ENCODE results near the gene NUP85.

Gene NUP85

DNA sequence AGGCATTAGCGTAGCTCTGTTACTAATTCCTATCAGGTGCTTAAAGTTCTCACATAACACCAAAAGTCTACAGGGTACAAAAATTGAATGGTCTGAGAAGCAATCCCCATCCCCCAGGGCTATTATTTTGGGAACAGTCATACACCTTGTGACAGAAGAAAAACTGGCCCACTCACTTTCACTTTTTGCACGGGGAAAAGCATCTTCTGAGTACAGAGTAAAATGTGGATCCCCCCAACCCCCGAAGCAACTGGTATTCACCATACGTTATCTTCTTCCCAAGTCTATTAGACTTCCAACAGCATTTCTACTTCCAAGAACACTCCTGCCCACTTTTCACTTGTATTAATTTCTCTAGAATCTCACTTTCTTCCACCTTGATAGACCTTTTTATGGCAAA, 44.1 kb downstream of the NUP85 start:
- TF ChIP-seq, protein P1, sequence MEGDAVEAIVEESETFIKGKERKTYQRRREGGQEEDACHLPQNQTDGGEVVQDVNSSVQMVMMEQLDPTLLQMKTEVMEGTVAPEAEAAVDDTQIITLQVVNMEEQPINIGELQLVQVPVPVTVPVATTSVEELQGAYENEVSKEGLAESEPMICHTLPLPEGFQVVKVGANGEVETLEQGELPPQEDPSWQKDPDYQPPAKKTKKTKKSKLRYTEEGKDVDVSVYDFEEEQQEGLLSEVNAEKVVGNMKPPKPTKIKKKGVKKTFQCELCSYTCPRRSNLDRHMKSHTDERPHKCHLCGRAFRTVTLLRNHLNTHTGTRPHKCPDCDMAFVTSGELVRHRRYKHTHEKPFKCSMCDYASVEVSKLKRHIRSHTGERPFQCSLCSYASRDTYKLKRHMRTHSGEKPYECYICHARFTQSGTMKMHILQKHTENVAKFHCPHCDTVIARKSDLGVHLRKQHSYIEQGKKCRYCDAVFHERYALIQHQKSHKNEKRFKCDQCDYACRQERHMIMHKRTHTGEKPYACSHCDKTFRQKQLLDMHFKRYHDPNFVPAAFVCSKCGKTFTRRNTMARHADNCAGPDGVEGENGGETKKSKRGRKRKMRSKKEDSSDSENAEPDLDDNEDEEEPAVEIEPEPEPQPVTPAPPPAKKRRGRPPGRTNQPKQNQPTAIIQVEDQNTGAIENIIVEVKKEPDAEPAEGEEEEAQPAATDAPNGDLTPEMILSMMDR (IDR thresholded peaks at IDR 0.05), result no peak

DNA sequence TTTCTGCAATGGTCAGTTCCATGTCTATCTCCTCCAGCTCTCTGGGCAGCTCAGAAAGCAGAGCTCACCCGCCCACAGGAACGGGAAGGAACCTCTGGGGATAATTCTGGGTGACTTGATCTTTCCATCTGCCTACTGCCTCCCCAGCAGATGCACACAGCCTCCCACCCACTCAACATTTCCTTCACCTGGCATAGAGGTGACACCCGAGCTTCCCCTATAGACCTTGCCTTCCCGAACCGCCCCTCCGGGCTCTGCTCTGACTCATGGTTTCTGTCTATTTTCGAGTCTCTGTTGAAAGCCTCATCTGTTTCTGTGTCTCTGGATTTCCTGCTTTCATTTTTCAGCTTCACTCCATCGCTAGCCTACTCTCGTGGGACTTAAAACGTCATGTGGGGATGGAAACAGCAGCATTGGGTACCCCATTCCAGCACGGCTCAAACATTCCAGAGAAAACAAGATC, 44.6 kb downstream of the NUP85 start:
- TF ChIP-seq, protein P1 (IDR thresholded peaks at IDR 0.05), result no peak

DNA sequence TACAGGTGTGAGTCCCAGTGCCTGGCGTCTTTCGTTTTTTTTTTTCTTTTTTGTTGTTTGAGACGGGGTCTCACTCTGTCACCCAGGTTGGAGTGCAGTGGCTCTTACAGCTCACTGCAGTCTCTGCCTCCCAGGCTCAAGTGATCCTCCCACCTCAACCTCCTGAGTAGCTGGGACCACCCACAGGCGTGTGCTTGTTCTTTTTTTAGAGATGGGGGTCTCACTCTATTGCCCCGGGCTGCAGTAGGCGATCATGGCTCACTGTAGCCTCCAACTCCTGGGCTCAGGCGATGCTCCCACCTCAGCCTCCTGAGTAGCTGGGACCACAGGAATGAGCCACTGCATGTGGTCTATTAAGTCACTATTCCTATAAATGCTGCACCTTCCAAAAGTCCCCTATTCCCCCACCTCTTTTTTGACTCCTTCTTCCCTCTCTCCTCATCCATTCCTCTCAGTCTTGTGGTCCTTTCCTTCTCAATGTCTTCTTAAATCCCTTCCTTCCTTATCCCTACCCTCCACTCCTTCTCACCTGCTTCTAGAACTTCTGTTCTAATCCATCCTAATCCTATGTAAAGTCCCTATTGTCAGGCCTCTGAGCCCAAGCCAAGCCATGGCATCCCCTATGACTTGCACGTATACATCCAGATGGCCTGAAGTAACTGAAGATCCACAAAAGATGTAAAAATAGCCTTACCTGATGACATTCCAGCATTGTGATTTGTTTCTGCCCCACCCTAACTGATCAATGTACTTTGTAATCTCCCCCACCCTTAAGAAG, 46.7 kb downstream of the NUP85 start:
- TF ChIP-seq, protein P1 (IDR thresholded peaks at IDR 0.05), result no peak

DNA sequence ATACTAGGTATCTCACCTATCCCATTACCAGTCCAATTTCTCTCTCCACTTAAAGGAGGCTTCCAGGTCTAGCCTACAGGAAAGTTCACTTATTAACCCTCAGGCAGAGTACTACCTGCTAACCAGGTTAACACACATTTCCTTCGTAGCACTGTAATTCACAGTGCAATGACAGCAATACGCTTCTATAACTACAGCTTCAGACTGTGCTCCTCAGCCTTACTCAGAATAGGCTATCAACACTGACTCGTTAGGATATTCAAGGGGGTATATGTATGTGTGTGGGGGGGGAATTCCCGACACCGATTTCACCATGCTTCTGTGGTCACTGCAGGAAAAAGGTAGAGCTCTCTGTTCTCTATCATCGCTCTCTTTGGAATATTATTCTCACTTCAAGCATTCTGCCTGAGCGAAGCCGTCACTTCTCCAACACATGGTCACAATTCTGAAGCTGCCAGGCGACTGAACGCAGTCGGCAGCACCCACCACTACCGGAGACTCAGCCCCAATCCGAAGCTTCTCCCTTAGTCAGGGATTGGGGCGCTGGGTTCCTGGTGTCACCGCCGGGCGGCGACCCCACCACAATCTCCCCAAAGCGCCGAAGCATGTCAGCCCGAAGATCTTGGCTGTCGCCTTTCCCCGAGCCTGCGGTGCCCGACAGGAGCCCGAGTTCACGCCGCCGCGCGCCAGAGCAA, 55.3 kb downstream of the NUP85 start:
- TF ChIP-seq, protein P1 (IDR thresholded peaks at IDR 0.05), result peak; percentile 19; the same call in 1 of the 2 replicates

DNA sequence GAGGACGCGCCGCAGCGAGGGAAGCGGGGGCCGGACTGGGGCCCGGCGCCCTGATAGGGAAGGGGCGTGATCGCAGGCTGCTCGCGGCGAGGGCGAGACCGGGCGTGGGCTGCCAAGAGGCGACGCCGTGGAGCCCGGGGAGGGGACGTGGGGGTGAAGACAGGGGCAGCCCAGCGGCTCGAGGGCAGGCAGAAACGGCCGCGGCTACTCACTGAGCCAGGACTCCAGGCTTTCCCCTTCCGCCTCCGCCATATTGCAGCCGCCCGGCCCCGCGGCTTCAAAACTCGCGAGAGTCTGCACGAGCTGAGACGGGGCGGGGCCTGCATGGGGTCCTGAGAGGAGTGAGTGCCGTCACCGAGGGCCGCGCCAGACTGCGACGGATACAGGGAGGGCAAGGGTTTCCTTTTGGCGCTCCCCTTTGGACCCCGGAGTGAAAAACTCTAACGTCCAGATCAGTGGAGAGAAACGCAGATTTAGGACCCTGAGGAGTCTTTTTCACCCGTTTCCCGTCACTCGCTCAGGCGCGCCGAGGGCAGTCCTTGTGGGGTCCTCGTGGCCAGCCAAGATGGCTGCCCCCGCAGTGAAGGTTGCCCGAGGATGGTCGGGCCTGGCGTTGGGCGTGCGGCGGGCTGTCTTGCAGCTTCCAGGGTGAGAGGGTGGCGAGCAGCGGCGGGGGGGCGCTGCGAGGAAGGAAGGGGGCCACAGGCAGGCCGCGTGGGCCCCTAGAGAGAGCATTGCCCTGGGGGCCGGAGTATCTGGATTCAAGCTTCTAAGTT, 56.0 kb downstream of the NUP85 start, which contains the start of the genes GGA3 and MRPS7:
TSS of gene GGA3 (minus strand) at position 271 of the 776 bp plus-strand sequence. CDS start at position 252, 19 bp downstream.
TSS of gene MRPS7 (plus strand) at position 544 of the 776 bp plus-strand sequence. CDS start at position 566, 22 bp downstream.
- TF ChIP-seq, protein P1 (IDR thresholded peaks at IDR 0.05), result 0 out of 2 replicates have a peak, but pooled peaks have one; percentile 2

DNA sequence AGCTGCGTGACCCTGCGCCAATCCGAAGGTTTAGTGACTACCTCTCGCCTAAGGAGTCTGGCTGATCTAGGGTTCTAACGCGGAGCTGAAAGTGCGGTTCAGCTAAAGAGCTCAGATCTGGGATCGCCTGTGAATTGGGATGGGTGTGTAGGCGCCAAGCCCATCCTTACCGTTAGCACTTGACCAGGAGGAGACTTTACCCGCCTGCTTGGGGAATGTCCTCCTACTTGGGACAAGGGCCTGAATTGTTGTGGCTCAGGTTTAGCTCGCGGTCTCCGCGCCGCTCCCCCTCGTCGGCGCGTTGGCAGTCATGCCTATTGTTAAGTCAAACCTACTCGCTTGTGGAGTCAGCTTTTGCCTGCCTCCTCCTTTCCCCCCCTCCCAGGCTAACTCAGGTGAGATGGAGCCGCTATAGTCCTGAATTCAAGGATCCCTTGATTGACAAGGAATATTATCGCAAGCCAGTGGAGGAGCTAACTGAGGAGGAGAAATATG, 56.7 kb downstream of the NUP85 start:
- TF ChIP-seq, protein P1 (IDR thresholded peaks at IDR 0.05), result no peak

DNA sequence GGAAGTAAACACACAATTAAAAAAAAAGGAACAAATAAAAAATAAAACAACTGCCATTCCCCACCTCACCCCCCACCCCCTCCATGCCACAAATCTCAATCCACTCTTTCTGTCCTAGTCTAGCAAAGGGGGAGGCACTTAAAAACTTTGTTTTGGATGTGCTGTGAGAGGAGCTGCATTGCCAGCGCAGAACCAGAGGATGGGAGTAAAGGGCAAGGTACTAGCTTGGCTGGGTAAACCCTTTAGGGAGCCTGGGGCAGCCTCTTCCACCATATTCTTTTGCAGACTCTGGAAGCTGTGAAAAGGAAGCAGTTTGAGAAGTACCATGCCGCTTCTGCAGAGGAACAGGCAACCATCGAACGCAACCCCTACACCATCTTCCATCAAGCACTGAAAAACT, 57.6 kb downstream of the NUP85 start:
- TF ChIP-seq, protein P1 (IDR thresholded peaks at IDR 0.05), result no peak

Measured in LNCAP (cell line).